ENCODE data around the gene DHX8.

DNA sequence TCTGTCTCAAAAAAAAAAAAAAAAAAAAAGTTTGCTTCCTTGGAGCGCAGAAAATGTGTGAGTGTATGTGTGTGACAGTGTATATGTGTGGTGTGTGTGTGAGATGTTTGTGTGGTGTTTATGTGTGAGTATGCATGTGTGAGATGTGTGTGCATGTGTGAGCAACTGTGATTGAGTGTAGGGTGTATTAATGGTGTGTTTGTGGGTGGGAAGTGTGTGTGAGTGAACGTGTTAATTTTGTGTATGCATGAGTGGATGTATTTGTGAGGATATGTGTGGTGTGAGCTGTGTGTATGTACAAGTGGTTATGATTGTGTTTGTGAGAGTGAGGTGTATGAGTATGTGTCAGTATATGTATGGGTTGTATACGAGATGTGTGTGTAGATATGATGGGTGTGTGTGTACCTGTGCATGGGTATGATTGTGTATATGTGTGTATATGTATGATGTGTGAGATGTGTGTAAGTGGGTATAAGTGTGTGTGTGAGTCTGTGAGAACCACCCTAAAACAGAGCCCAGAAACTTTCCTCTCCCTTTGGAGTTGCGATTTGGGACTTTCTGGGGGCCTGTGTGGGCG is 84.8 kb downstream of the DHX8 start:
- TF ChIP-seq, protein P1, sequence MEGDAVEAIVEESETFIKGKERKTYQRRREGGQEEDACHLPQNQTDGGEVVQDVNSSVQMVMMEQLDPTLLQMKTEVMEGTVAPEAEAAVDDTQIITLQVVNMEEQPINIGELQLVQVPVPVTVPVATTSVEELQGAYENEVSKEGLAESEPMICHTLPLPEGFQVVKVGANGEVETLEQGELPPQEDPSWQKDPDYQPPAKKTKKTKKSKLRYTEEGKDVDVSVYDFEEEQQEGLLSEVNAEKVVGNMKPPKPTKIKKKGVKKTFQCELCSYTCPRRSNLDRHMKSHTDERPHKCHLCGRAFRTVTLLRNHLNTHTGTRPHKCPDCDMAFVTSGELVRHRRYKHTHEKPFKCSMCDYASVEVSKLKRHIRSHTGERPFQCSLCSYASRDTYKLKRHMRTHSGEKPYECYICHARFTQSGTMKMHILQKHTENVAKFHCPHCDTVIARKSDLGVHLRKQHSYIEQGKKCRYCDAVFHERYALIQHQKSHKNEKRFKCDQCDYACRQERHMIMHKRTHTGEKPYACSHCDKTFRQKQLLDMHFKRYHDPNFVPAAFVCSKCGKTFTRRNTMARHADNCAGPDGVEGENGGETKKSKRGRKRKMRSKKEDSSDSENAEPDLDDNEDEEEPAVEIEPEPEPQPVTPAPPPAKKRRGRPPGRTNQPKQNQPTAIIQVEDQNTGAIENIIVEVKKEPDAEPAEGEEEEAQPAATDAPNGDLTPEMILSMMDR (IDR thresholded peaks at IDR 0.05; ENCODE audit: low read depth, low read length, poor library complexity, severe bottlenecking): no peak
- no peak for TF ChIP-seq EZH2phosphoT487 (IDR thresholded peaks at IDR 0.05; ENCODE audit: borderline replicate concordance, low read length)
